ENCODE measurements around the gene INKA1.

The INKA1 gene

GRCh38 chr3:49785565-49786356, 17.3 kb upstream of the INKA1 start:
- no peak for DNase-seq

GRCh38 chr3:49786357-49787181, 16.5 kb upstream of the INKA1 start, which contains the start of gene IP6K1:
IP6K1 (minus strand) TSS chr3:49786542; CDS start chr3:49748040, 38,502 bp downstream.
- DNase-seq = peak; percentile 98

GRCh38 chr3:49787182-49787464, 15.9 kb upstream of the INKA1 start:
- no peak for DNase-seq

- DNase-seq = no peak
These were observed 15.5 kb upstream of the INKA1 start for GRCh38 chr3:49787536-49787935.

GRCh38 chr3:49788056-49788455, 15.0 kb upstream of the INKA1 start:
- no peak for DNase-seq

GRCh38 chr3:49790626-49791411, 12.2 kb upstream of the INKA1 start:
- no peak for DNase-seq

GRCh38 chr3:49791571-49791970, 11.5 kb upstream of the INKA1 start:
- DNase-seq = no peak

- no peak for DNase-seq
These were observed 10.5 kb upstream of the INKA1 start for GRCh38 chr3:49792371-49793150.

- no peak for DNase-seq
These were observed 9.5 kb upstream of the INKA1 start for GRCh38 chr3:49793486-49794085.

GRCh38 chr3:49794431-49794830, 8.6 kb upstream of the INKA1 start:
- DNase-seq = no peak

GRCh38 chr3:49794926-49795905, 7.8 kb upstream of the INKA1 start:
- no peak for DNase-seq

GRCh38 chr3:49799105-49799504, 4.0 kb upstream of the INKA1 start:
- DNase-seq = no peak

- no peak for DNase-seq
These were observed 3.3 kb upstream of the INKA1 start, which contains the start of gene CDHR4 for GRCh38 chr3:49799761-49800160. CDHR4 (minus strand) TSS chr3:49799873; CDS start chr3:49799812, 61 bp downstream.

- no peak for DNase-seq
These were observed 1.9 kb upstream of the INKA1 start for GRCh38 chr3:49801160-49801559.

- peak; percentile 63 for DNase-seq
These were observed 542 bp downstream of the INKA1 start for GRCh38 chr3:49803465-49804140.

GRCh38 chr3:49804141-49805041, 1.3 kb downstream of the INKA1 start:
- DNase-seq = no peak

GRCh38 chr3:49805367-49805782, 2.3 kb downstream of the INKA1 start:
- DNase-seq = peak; percentile 50

- peak; percentile 53 for DNase-seq
These were observed 3.0 kb downstream of the INKA1 start for GRCh38 chr3:49805897-49806701.
